HepG2 (cell line): ENCODE results near the gene SNRPD3. TPM values are rescaled to one million over a fixed set of nuclear protein-coding genes. Genes with fewer than 3 reads are reported as not detected.
A peak's percentile ranks its signal among the peaks of the same experiment; 100 is the strongest.

Source experiments
- MTF1 ChIP-seq: sonication (generic); formaldehyde crosslinking; IDR thresholded peaks from 2 replicates; pipeline ENCODE4 v1.5.0; 2020; ENCODE audit warnings: missing genetic modification reagents
- NCOA1 ChIP-seq: sonication (generic); formaldehyde crosslinking; IDR thresholded peaks from 2 replicates; pipeline ENCODE4 v1.9.0; 2021; ENCODE audit warnings: missing genetic modification reagents
- NCOA5 ChIP-seq: sonication (generic); formaldehyde crosslinking; IDR thresholded peaks from 2 replicates; pipeline ENCODE4 v1.4.0; 2020; ENCODE audit warnings: missing genetic modification reagents
- POLR2A ChIP-seq, 2 experiments: IDR thresholded peaks; 2 replicates each; pipeline ENCODE4 v1.6.1; 2011; ENCODE audit warnings: low read depth in 2 of 2, low read length in 2 of 2, mild to moderate bottlenecking in 1 of 2, moderate library complexity in 1 of 2; ENCODE audit not compliant: insufficient read depth in 1 of 2
- SAFB2 ChIP-seq: sonication (generic); formaldehyde crosslinking; IDR thresholded peaks from 2 replicates; pipeline ENCODE4 v1.5.1; 2020; ENCODE audit warnings: missing genetic modification reagents, low read depth, mild to moderate bottlenecking, borderline replicate concordance
- SRSF1 ChIP-seq: fragments of 200-400 bp; formaldehyde crosslinking; optimal IDR thresholded peaks from 2 replicates; pipeline ENCODE3; 2017; ENCODE audit warnings: mild to moderate bottlenecking, low read depth, low read length, moderate library complexity
- SRY ChIP-seq: sonication (generic); formaldehyde crosslinking; IDR thresholded peaks from 2 replicates; pipeline ENCODE4 v1.8.0; 2022; ENCODE audit warnings: mild to moderate bottlenecking, missing genetic modification reagents
- TBL1XR1 ChIP-seq: fragments of 150-350 bp; IDR thresholded peaks from 2 replicates; pipeline ENCODE4 v1.6.1; 2014; ENCODE audit warnings: borderline replicate concordance, low read length; ENCODE audit not compliant: partially characterized antibody
- ZBED4 ChIP-seq: sonication (generic); formaldehyde crosslinking; IDR thresholded peaks from 2 replicates; pipeline ENCODE4 v1.4.0; 2020; ENCODE audit warnings: missing genetic modification reagents, borderline replicate concordance
- ZFP82 ChIP-seq: sonication (generic); formaldehyde crosslinking; IDR thresholded peaks from 2 replicates; pipeline ENCODE4 v1.5.1; 2020; ENCODE audit warnings: mild to moderate bottlenecking, missing genetic modification reagents, borderline replicate concordance
- ZFX ChIP-seq: sonication (generic); formaldehyde crosslinking; IDR thresholded peaks from 2 replicates; pipeline ENCODE4 v1.4.0; 2020; ENCODE audit warnings: mild to moderate bottlenecking, low read depth, missing genetic modification reagents, moderate library complexity
- ZMAT5 ChIP-seq: sonication (generic); formaldehyde crosslinking; IDR thresholded peaks from 2 replicates; pipeline ENCODE4 v1.5.0; 2020; ENCODE audit warnings: mild to moderate bottlenecking, low read depth, missing genetic modification reagents, borderline replicate concordance
- ZMYM2 ChIP-seq: sonication (generic); formaldehyde crosslinking; IDR thresholded peaks from 2 replicates; pipeline ENCODE4 v1.8.0; 2022; ENCODE audit warnings: mild to moderate bottlenecking, missing genetic modification reagents
- ZNF20 ChIP-seq: sonication (generic); formaldehyde crosslinking; IDR thresholded peaks from 2 replicates; pipeline ENCODE4 v1.4.0; 2020; ENCODE audit warnings: mild to moderate bottlenecking, moderate library complexity, missing genetic modification reagents
- ZNF562 ChIP-seq: sonication (generic); formaldehyde crosslinking; IDR thresholded peaks from 2 replicates; pipeline ENCODE4 v1.8.0; 2022; ENCODE audit warnings: missing genetic modification reagents, borderline replicate concordance
- ZNF564 ChIP-seq: sonication (generic); formaldehyde crosslinking; IDR thresholded peaks from 2 replicates; pipeline ENCODE4 v1.8.1; 2023; ENCODE audit warnings: mild to moderate bottlenecking, missing genetic modification reagents
- ZNF570 ChIP-seq: sonication (generic); formaldehyde crosslinking; IDR thresholded peaks from 2 replicates; pipeline ENCODE4 v1.4.0; 2020; ENCODE audit warnings: mild to moderate bottlenecking, missing genetic modification reagents, borderline replicate concordance
- polyA plus RNA-seq, 8 experiments: library from polyadenylated mRNA; depleted of rRNA in 3 of 8; stranded (reverse) in 7 of 8; unstranded in 1 of 8; fragments of >200 nt; fragmentation: Illumina TruSeq in 4 of 8; extraction: Trizol in 4 of 8; gene quantifications; 2 replicates each; pipeline versions ENCODE4 v1.2.1 to v1.2.3, GENCODE V29; 2011 to 2016; ENCODE audit warnings: low read depth in 4 of 8, missing spikeins in 1 of 8, mixed read lengths in 1 of 8; ENCODE audit not compliant: insufficient read depth in 1 of 8
- total RNA-seq, 5 experiments: library from RNA; depleted of rRNA; stranded (reverse); fragments of >200 nt; fragmentation: Illumina TruSeq; extraction: Trizol; gene quantifications; 2 replicates each; pipeline ENCODE4 v1.2.3, GENCODE V29; 2016; ENCODE audit warnings: low read depth in 1 of 5
- TF ChIP-seq, protein P1 (sequence below): IDR thresholded peaks from 2 replicates; pipeline ENCODE4 v1.6.1; 2012; ENCODE audit warnings: inconsistent platforms
- TF ChIP-seq, protein P2 (sequence below): IDR thresholded peaks from 2 replicates; pipeline ENCODE4 v1.6.1; 2016; ENCODE audit warnings: missing compliant biosample characterization, missing genetic modification reagents, borderline replicate concordance
- TF ChIP-seq, protein P3 (sequence below): sonication (generic); formaldehyde crosslinking; IDR thresholded peaks from 2 replicates; pipeline ENCODE4 v1.4.0; 2020; ENCODE audit warnings: mild to moderate bottlenecking, missing genetic modification reagents
- TF ChIP-seq, protein P4 (sequence below): sonication (generic); formaldehyde crosslinking; IDR thresholded peaks from 2 replicates; pipeline ENCODE4 v1.8.1; 2023; ENCODE audit warnings: mild to moderate bottlenecking, moderate library complexity, missing genetic modification reagents

SNRPD3 gene
- total and polyA plus RNA-seq, 2 of the 13 experiments (the other 11 are each of a cell fraction or from before 2014, with no cell fraction given): 110 to 209 TPM

GRCh38 chr22:24554313-24555164, 1.3 kb upstream of the SNRPD3 start, which contains the start of gene GUCD1 (continued):
- TF ChIP-seq ZBED4 (no peak; the same call in 1 of the 2 replicates), SRY (CRISPR knock-in tag) (no peak), ZFX (CRISPR knock-in tag) (0 out of 2 replicates have a peak, but pooled peaks have one; percentile 9), ZNF570 (no peak), POLR2A (IDR thresholded peaks at IDR 0.05; ENCODE audit: insufficient read depth in 1 of 2, low read depth in 2 of 2, low read length in 2 of 2) (peak; percentile 66 to 81), ZNF20 (CRISPR knock-in tag) (no peak), ZNF562 (CRISPR knock-in tag) (no peak), ZNF564 (0 out of 2 replicates have a peak, but pooled peaks have one; percentile 25), SRSF1 (no peak), SAFB2 (0 out of 2 replicates have a peak, but pooled peaks have one; percentile 56), NCOA5 (CRISPR knock-in tag) (no peak), MTF1 (no peak), ZFP82 (CRISPR knock-in tag) (peak; percentile 7; the same call in 1 of the 2 replicates), ZMYM2 (CRISPR knock-in tag) (no peak), NCOA1 (CRISPR knock-in tag) (peak; percentile 52), TBL1XR1 (peak; percentile 17), ZMAT5 (CRISPR knock-in tag) (no peak)
- TF ChIP-seq, protein P1, sequence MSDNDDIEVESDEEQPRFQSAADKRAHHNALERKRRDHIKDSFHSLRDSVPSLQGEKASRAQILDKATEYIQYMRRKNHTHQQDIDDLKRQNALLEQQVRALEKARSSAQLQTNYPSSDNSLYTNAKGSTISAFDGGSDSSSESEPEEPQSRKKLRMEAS: peak; percentile 18; the same call in 1 of the 2 replicates
- TF ChIP-seq, protein P2, sequence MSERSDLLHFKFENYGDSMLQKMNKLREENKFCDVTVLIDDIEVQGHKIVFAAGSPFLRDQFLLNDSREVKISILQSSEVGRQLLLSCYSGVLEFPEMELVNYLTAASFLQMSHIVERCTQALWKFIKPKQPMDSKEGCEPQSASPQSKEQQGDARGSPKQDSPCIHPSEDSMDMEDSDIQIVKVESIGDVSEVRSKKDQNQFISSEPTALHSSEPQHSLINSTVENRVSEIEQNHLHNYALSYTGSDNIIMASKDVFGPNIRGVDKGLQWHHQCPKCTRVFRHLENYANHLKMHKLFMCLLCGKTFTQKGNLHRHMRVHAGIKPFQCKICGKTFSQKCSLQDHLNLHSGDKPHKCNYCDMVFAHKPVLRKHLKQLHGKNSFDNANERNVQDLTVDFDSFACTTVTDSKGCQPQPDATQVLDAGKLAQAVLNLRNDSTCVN (CRISPR knock-in tag): 0 out of 2 replicates have a peak, but pooled peaks have one; percentile 31
- TF ChIP-seq, protein P3, sequence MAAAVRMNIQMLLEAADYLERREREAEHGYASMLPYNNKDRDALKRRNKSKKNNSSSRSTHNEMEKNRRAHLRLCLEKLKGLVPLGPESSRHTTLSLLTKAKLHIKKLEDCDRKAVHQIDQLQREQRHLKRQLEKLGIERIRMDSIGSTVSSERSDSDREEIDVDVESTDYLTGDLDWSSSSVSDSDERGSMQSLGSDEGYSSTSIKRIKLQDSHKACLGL (CRISPR knock-in tag): peak; percentile 58; the same call in 1 of the 2 replicates
- TF ChIP-seq, protein P4, sequence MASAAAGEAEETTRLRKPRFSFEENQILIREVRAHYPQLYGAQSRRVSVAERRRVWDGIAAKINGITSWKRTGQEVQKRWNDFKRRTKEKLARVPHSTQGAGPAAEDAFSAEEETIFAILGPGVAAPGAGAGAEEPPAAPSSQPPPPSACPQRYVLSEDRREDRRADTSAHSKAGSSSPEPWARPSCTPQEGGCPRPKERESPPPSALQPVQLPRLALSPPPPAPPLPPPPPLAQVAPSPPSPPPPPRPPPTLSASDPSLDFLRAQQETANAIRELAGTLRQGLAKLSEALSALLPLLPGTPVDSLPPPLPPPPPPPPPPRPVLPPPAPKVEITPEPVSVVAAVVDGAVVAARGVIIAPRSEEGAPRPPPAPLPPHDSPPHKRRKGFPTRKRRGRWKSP (CRISPR knock-in tag): no peak
